Measurements from ENCODE around the gene GNG7. TPM values are rescaled to one million over a fixed set of nuclear protein-coding genes. Genes with fewer than 3 reads are reported as not detected.
"Not testable (repeated sequence)": the region's sequence is repeated elsewhere in the genome, so short reads cannot be mapped to it uniquely, and the experiment has no call there.

Gene GNG7
- total and polyA plus RNA-seq, 3 donors from 2014 or later: 16.9 to 38.7 (median 25.3) TPM

DNA sequence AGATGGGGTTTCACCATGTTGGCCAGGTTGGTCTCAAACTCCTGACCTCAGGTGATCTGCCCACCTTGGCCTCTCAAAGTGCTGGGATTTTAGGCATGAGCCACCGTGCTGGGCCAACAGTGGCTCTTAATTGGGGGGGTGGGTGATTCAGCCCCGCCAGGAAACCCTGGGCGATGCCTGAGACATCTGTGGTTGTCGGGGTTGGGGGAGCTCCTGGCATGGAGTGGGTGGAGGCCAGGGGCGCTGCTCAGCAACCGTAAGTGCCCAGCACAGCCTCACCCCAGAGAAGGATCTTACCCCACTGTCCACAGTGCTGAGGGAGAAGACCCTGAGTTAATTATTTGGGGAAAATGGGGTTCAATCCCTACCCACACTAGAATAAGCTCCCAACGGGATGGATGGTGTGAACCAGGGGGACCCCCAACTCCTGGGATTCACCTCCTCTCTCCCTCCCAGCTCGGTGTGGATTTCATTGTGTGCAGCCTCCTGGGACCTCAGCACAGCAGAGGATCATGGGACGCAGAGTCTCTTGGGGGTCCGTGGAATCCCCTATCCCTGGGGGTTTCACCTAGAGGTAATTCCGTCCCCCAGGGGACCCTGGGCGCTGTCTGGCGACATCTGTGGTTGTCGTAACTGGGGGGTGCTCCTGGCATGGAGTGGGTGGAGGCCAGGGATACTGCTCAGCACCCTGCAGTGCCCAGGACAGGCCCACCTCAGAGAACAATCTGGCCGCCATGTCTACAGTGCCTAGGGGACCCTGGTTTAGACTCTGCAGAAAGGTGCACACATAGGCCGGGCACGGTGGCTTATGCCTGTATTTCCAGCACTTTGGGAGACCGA, 157.7 kb downstream of the GNG7 start:
- DNase-seq: no peak
- peak overlapping the region; percentile 61 to 88 for H3K27ac ChIP-seq
- no peaks in the 10 kb centered on the region for H3K27me3 ChIP-seq
- no peaks in the 10 kb centered on the region for H3K36me3 ChIP-seq (ENCODE audit: low read depth, missing control alignments)
- no peak overlapping the region for H3K4me3 ChIP-seq
- WGBS, 2 donors: 83 to 89% methylated on average over 16 to 18 of the region's 18 CpGs
- intact Hi-C loops (cut with DNase I; ENCODE audit: low total_unique reads): loop anchor here (5.0 kb wide), 1 partner anchor 67 kb away; the partner anchor contains the start of gene GADD45B
- no peak for TF ChIP-seq POLR2A (IDR thresholded peaks at IDR 0.05)
- TF ChIP-seq, protein P1, sequence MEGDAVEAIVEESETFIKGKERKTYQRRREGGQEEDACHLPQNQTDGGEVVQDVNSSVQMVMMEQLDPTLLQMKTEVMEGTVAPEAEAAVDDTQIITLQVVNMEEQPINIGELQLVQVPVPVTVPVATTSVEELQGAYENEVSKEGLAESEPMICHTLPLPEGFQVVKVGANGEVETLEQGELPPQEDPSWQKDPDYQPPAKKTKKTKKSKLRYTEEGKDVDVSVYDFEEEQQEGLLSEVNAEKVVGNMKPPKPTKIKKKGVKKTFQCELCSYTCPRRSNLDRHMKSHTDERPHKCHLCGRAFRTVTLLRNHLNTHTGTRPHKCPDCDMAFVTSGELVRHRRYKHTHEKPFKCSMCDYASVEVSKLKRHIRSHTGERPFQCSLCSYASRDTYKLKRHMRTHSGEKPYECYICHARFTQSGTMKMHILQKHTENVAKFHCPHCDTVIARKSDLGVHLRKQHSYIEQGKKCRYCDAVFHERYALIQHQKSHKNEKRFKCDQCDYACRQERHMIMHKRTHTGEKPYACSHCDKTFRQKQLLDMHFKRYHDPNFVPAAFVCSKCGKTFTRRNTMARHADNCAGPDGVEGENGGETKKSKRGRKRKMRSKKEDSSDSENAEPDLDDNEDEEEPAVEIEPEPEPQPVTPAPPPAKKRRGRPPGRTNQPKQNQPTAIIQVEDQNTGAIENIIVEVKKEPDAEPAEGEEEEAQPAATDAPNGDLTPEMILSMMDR (IDR thresholded peaks at IDR 0.05): no peak
- no peaks in the 10 kb centered on the region for H3K9me3 ChIP-seq
- peaks cover 61% of the 10 kb centered on the region for H3K4me1 ChIP-seq

DNA sequence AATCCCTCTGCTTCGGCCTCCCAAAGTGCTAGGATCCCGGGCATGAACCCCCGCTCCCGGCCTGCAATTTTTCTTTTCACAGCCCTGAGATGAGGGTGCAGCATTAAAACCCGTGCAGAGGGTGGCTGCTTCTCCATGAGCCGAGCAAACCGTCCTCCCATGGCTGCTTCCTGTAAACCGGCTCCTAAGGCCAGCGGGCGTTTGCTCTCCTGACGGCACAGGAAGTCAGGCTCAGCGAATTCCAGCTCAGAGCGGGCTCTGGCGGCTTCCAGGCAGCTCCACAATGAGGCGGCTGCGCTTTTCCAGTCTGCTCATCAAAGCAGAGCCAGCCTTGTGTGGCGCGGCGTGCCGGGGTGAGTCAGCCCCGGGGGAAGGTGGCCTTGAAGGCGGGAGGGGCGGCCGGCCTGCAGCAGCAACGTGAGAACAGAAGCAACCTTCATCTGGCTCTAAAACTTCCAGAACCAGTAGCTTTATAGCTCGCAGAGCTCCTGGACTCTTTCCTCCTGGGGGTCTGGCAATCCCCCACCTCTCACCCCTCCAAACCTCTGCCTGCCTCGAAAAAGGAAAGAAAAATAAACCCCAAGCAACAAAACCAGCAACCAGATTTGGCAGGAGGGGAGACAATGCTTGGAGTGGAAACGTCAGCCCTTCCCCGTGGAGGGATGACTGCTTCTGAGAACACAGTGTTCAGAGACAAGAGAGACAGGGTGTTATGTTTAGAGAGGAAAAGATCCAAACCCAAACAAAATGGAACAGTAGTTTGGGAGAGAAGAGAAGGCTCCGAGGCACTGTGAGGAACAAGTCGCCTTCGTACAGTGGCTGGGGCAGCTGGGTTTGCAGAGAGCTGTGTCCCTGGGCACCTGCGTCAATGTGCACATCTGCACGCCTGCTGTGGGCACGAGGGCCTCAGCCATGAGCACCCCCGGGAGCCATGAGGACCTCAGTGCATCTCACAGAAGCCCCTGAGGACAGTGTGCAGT, 158.7 kb downstream of the GNG7 start:
- H3K27ac ChIP-seq: peak overlapping the region; percentile 61 to 88
- intact Hi-C loops (cut with DNase I; ENCODE audit: low total_unique reads): loop anchor here (5.0 kb wide), 1 partner anchor 66 kb away; the partner anchor contains the start of gene GADD45B
- H3K4me3 ChIP-seq: no peak overlapping the region
- no peaks in the 10 kb centered on the region for H3K27me3 ChIP-seq
- TF ChIP-seq, protein P1 (IDR thresholded peaks at IDR 0.05): no peak
- TF ChIP-seq POLR2A (IDR thresholded peaks at IDR 0.05): no peak
- 5 to 11% methylated on average over 34 to 36 of the region's 36 CpGs for WGBS, 2 donors
- H3K36me3 ChIP-seq (ENCODE audit: low read depth, missing control alignments): no peaks in the 10 kb centered on the region
- H3K4me1 ChIP-seq: peaks cover 61% of the 10 kb centered on the region
- H3K9me3 ChIP-seq: no peaks in the 10 kb centered on the region
- DNase-seq: peak; percentile 94

DNA sequence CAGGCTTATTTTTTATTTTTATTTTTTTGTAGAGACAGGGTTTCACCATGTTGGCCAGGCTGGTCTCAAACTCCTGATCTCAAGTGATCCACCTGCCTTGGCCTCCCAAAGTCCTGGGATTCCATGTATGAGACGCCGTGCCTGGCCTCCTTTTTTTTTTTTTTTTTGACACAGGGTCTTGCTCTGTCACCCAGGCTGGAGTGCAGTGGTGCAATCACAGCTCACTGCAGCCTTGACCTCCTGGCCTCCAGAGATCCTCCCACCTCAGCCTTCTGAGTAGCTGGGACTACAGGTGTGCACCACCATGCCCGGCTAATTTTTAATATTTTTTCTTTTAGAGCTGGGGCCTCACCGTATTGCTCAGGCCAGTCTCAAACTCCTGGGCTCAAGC, 159.4 kb downstream of the GNG7 start:
- 12 to 14% methylated on average over 4 of the region's 4 CpGs for WGBS, 2 donors
- H3K4me3 ChIP-seq; H3K36me3 ChIP-seq (ENCODE audit: low read depth, missing control alignments); DNase-seq; H3K27me3 ChIP-seq; H3K9me3 ChIP-seq: not testable (repeated sequence)
- peak overlapping the region; percentile 61 to 88 for H3K27ac ChIP-seq
- H3K4me1 ChIP-seq: peaks cover 61% of the 10 kb centered on the region
- intact Hi-C loops (cut with DNase I; ENCODE audit: low total_unique reads): loop anchor here (5.0 kb wide), 1 partner anchor 66 kb away; the partner anchor contains the start of gene GADD45B

DNA sequence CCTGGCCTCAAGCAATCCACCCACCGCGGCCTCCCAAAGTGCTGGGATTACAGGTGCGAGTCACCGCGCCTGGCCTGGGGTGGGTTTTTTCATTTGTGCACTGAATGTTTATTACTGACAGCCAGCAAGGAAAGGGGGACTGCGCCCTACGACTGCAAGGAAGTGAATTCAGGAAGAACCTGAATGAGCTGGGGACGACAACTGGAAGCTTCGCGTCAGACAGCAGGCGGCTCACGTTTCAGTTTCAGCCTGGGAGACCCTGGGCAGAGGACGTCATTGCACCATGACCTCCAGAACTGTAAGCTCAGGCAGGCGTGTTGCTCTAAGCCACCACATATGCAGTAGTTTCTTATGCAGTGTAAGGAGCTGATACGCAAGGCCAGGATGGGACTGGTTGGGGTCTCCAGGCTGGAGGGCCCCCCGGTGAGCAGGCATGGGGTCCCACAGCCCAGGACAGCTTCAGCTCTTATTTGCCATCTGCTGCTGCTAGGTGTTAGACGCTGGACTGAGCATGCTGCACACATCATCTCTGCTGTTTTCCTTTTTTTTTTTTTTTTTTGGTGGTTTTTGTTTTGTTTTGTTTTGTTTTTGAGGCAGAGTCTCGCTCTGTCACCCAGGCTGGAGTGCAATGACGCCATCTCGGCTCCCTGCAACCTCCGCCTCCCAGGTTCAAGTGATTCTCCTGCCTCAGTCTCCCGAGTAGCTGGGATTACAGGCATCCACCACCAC, 160.0 kb downstream of the GNG7 start:
- Histone ChIP-seq H3K27me3 (no peaks in the 10 kb centered on the region), H3K4me3 (no peak overlapping the region), H3K36me3 (ENCODE audit: low read depth, missing control alignments) (no peaks in the 10 kb centered on the region), H3K9me3 (no peaks in the 10 kb centered on the region), H3K27ac (peak overlapping the region; percentile 61 to 88), H3K4me1 (peaks cover 61% of the 10 kb centered on the region)
- 62 to 75% methylated on average over 19 to 22 of the region's 22 CpGs for WGBS, 2 donors
- TF ChIP-seq, protein P1 (IDR thresholded peaks at IDR 0.05): no peak
- TF ChIP-seq POLR2A (IDR thresholded peaks at IDR 0.05): no peak
- no peak for DNase-seq
- intact Hi-C loops (cut with DNase I; ENCODE audit: low total_unique reads): loop anchor here (5.0 kb wide), 1 partner anchor 65 kb away; the partner anchor contains the start of gene GADD45B

All from testis (tissue), 3 donors.